Mucosa of descending colon (tissue), 3 donors: ENCODE measurements around the gene ZNG1A. TPM values are rescaled to one million over a fixed set of nuclear protein-coding genes. Genes with fewer than 3 reads are reported as not detected.
A peak's percentile ranks its signal among the peaks of the same experiment; 100 is the strongest.
"Not testable (repeated sequence)": the region's sequence is repeated elsewhere in the genome, so short reads cannot be mapped to it uniquely, and the experiment has no call there.

Experiments
- ATAC-seq: fragments of 200-7000 bp; cut with Tn5 transposase; one replicate; pipeline ENCODE4 v1.9.1; 2020; ENCODE audit warnings: mild to moderate bottlenecking, moderate library complexity
- DNase-seq, 3 donors: peaks; one replicate each; pipeline ENCODE4 v3.0.0-alpha.2; 2020
- H3K36me3 ChIP-seq: fragments of 200-600 bp; one replicate; pipeline ENCODE4 v1.8.0; 2021; ENCODE audit warnings: low read depth, mild to moderate bottlenecking
- H3K4me1 ChIP-seq: fragments of 200-600 bp; one replicate; pipeline ENCODE4 v1.8.0; 2021; ENCODE audit warnings: low read depth, mild to moderate bottlenecking
- H3K4me3 ChIP-seq: fragments of 200-600 bp; one replicate; pipeline ENCODE4 v1.8.0; 2021; ENCODE audit warnings: mild to moderate bottlenecking
- H3K9me3 ChIP-seq: fragments of 200-600 bp; one replicate; pipeline ENCODE4 v1.8.0; 2021; ENCODE audit warnings: mild to moderate bottlenecking
- intact Hi-C, 2 donors: fragments of 100-400 bp; cut with DNase I in 1 of 2; cut with micrococcal nuclease in 1 of 2; formaldehyde crosslinking; loops; one replicate each; pipeline versions ENCODE4 v1.11.0 to v1.11.1; 2022; cut with DNase I, micrococcal nuclease
- total RNA-seq, 3 donors: library from RNA; stranded (reverse); fragmentation: NEBNext Ultra II Directional in 2 of 3; extraction: Animal tissue kit (Norgen Biotek cat#: 25700) in 2 of 3; gene quantifications; one replicate each; pipeline versions ENCODE4 v1.2.1 to v1.2.4, GENCODE V29; 2021 to 2023
- donor health status: DM: no; HTN: no; CAD: no; lungs with moderate emphysema.
- donor health status: DM: no; HTN: no; CAD: no.
- donor health status: DM: no; HTN: yes; CAD: no.

ZNG1A gene
- total RNA-seq, 3 donors from 2014 or later, result 25.2 to 36.0 (median 33.3) TPM

DNA sequence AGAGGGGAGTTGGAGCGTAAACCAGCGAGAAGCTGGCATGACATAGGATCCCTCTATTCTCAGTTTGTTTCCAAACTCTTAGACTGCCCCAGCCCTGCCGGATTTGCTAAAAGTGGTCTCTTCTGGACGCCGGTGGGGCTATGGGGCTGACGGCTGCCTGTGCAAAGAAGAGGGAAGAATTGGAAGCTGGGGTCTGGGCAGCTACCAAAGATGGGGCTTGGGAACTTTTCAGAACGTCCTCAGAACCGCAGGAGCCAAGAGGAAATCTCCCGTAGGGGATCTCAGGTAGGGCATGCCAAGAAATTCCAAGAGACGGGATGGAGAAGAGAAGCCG, 63.8 kb downstream of the ZNG1A start:
- ATAC-seq, H3K4me3 ChIP-seq, DNase-seq, H3K9me3 ChIP-seq, H3K36me3 ChIP-seq, intact Hi-C loops: not testable (repeated sequence)
- peaks cover 17% of the 10 kb centered on the region for H3K4me1 ChIP-seq

DNA sequence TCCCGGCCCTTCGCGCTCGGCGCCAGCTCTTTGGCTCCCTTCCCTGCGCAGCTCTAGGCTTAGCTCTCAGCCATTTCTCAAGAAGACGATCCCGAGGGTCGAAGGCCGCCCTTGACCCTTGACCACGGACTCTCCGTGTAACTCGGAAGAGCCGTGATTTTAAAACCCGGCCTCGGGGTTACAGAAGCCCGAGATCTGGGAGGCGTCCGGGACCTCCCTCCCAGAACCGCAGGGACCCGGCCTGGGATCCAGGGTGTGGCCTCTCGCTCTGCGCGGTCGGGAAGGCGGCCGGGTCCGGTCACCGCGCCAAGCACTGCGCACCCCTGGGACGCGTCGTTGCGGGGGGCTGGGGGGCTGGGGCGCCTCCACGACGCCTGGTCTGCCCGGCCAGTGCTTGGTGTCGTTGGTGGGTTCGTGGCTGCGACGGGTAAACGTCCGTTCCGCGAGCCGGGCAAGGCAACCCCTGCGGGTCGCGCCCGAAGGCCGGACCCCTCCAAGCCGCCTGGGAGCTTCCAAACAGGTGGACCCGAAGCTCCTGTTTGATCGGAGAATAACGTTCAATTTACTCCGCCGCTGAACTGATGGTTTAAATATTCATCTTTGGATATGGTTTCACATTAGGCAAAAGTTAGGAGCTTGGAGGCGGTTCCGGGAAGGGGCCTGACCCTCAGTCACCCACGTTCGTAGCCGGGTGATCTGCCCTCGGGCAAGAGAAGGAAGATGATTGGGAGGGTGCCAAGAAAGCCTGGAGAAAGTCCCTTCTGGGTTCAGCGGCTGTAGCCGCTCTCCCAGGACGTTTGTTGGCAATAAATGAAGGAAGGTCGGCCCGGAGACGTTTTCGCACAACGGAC, 64.4 kb downstream of the ZNG1A start:
- peak; percentile 59 for ATAC-seq

DNA sequence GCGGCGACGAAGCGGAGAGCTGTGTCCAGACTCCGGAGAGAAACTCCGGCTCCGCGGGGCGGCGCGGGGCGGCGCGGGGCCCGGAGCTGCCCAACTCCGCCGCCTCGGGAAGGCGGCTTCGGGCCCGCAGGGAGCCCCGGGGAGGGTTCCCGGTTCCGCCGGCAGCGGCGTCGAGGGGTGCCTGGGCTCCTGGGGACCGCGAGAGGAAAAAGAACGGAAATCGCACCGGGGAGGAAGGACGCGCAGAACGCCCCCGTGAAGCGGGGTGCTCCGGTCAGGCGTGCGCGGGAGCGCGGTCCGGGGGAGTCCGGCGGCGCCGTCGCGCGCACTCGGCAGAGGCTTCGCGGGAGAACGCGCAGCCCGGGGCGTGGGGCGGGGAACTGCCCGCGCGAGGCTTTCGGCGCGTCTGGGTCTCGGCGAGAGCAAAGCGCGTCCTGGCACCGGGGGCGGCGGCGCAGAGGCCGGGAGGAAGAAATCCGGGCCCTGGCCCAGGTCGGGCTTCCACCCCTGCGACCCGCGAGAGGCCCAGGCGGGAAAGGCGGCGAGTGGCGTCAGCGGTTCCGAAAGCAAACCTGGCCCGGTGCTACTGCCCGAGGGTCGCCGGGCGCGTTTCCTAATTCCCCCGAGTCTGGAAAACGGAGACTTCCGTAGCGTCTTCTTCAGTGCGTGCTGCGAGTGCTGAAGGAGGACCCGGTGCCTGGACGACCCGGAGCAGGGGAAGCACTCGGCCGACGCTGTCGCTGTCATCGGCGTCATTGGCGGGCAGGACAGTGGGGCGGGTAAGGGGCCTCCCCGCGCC, 65.2 kb downstream of the ZNG1A start:
- peak in 2 of 3 donors; percentile 28 to 49 for DNase-seq
- peak; percentile 69 for ATAC-seq
- H3K4me3 ChIP-seq, H3K9me3 ChIP-seq, intact Hi-C loops, H3K36me3 ChIP-seq: not testable (repeated sequence)
- H3K4me1 ChIP-seq, result peaks cover 17% of the 10 kb centered on the region

More for the DNA sequence above, 64.4 kb downstream of the ZNG1A start:
- H3K9me3 ChIP-seq, H3K36me3 ChIP-seq, H3K4me3 ChIP-seq, intact Hi-C loops: not testable (repeated sequence)
- H3K4me1 ChIP-seq, result peaks cover 17% of the 10 kb centered on the region
- DNase-seq, result peak in 1 of 3 donors; percentile 38

DNA sequence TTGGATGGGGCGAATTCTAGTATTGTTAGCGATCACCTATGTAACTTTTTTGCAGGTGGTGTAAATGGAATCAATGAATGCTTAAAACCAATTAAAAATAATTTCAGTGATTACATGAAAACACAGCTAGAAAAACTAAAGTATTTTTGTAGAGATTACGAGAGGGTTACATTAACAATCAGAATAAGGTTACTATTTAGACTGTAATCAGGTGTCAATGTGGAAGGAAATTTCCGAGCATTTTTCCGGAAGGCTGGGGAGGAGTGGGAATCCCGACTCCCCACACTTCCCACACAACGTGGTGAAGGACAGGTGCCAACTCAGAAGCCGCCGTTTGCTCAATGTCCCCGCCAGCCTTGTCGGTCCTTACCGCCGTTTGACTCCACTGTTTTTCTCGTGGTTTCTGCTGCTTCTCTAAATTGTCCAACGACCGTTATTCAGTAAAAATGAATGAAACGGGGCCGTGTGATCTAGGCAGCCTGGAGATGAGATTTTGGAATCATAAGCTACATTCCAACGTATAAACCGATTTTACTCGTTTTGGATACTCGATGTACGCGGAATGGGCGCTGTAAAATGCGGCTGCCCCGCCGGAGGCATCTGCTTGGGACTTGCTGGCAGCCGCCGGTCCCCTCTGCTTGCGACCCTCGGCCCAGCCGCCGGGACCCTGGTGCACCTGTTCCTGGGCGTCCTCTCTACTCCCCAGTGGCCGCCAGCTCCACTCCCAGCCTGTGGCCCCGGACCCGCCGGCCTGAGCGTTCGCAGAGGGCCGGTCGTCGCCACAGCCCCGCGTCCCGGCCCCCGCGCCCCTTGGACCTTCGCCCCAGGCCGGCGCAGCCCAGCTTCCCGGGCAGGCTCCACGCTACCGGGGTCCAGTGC, 66.0 kb downstream of the ZNG1A start:
- H3K4me3 ChIP-seq, intact Hi-C loops, DNase-seq, H3K9me3 ChIP-seq, ATAC-seq, H3K36me3 ChIP-seq: not testable (repeated sequence)
- H3K4me1 ChIP-seq, result peaks cover 17% of the 10 kb centered on the region

DNA sequence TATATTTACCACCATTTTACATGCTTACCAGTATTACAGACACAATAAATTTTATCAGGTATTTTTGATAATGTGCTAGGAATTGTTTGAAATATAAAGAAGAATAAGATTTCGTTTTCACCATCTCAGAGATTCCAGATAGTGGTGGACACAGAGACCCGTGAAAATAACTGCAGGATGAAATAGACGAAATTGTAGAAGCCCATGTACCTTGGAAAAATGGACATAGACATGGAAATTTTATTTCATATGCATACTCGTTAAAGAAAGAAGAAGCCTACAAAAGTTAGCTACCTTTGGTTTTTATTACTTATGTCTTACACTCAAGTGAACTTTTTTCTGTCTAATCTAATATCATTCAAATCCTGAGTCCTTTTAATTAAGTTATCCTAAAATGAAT, 68.2 kb downstream of the ZNG1A start:
- intact Hi-C loops, DNase-seq, H3K9me3 ChIP-seq, H3K4me3 ChIP-seq, H3K36me3 ChIP-seq, ATAC-seq: not testable (repeated sequence)
- peaks cover 17% of the 10 kb centered on the region for H3K4me1 ChIP-seq

DNA sequence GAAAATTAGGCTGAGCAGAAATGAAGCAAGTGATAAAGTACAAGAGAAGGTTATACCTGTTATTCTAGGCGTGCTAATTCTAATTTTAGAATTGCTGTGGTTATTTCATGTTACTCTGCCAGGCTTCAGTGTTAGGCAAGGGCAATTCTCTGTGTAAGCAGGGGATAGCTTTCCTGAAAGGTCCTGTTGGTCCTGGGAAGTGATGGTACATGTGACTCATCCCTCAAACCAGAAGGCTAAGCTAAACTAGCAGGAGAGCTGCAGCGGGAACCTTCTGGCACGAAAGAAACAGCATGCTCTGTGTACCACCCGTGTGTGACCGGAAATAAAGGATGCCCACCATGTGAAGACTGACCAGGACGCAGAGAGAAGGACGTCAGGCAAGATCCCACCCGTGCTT, 69.3 kb downstream of the ZNG1A start:
- ATAC-seq, H3K4me3 ChIP-seq, DNase-seq, H3K36me3 ChIP-seq, intact Hi-C loops, H3K9me3 ChIP-seq: not testable (repeated sequence)
- H3K4me1 ChIP-seq, result peaks cover 14% of the 10 kb centered on the region

DNA sequence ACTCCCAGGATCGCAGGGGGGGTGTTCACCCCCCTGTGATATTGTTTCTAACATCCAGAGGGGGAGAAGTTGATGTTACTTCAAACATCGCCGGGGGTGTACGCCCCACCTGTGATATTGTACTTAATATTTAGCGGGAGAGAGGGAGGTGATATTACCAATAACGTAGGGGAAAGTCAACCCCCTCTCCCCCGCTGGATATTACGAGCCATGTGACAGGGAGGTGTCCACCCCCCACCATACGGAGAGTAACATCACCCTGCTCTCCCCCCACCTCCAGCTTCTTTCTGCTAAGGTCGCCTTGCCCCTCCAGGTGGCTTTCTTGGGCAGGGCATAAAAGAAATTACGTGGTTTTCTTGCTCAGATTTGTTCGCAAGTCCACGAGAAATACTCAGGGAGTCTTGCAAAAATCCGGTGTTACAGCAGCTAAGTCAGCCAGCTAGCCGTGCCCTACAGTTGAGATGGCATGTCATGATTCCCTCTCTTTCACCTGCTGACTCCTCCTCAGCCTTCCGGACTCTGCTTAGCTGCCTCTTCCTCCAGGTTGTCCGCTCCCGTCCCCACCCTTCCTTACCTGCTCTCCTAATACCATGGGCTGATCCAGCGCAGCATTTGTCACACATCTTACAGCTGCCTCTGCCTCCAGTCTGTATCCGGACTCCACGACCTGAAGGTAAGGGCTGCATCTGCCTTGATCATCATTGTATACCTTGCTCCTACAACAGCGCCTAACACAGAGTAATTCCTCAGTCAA, 69.9 kb downstream of the ZNG1A start:
- peak; percentile 15 for ATAC-seq
- intact Hi-C loops, H3K4me1 ChIP-seq, H3K9me3 ChIP-seq, DNase-seq, H3K36me3 ChIP-seq, H3K4me3 ChIP-seq: not testable (repeated sequence)

DNA sequence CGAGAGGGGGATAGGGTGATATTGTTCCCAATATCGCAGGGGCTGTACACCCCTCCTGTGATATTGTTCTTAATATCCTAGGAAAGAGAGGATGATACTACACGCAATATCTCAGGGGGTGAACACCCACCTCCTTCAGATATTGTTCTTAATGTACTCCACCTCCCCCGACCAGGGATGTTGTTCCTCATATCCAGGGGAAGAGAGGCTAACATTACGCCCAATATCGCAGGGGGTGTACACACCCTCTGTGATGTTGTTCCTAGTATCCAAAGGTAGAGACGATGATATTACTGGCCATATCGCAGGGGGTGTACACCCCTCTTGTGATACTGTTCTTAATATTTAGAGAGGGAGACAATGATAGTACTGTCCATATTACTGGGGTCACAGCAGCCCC, 72.9 kb downstream of the ZNG1A start:
- H3K36me3 ChIP-seq, H3K9me3 ChIP-seq, DNase-seq, ATAC-seq, H3K4me3 ChIP-seq, H3K4me1 ChIP-seq, intact Hi-C loops: not testable (repeated sequence)

DNA sequence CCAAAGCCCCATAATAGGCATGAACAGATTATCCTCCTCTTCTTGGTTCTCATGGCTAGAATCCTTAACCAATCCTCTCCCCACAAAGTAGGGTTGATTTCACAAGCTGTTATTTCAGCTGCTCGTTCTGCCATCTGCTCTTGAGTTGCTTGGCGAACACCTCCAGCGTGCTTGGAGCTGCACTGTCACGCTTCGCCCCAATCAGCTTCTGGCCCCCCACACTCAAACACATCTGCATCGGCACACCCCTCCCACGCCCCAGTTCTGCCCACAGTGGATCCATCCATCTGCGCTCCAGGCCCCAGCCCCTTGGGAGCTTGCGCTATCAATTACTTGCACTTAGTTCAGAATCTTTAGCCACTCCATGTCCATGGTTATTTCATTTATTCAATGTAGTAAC, 78.4 kb downstream of the ZNG1A start:
- H3K9me3 ChIP-seq, DNase-seq, intact Hi-C loops, ATAC-seq, H3K36me3 ChIP-seq, H3K4me3 ChIP-seq, H3K4me1 ChIP-seq: not testable (repeated sequence)

DNA sequence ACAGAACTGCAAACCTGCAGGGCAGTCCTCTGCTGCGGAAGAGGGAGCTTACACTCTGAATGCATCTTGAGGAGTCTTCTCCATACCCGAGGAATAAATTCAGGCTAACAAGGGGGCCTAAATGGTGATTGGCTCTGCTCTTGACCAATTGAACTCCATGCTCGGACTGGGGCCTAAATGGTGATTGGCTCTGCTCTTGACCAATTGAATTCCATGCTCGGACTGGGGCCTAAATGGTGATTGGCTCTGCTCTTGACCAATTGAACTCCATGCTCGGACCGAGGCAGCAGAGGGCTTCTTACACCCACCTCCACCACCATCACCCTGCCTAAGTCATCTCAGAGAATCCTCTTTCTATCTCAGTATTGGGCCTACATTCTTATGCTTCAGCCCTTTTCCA, 79.0 kb downstream of the ZNG1A start:
- not testable (repeated sequence) for ATAC-seq, H3K4me3 ChIP-seq, DNase-seq

DNA sequence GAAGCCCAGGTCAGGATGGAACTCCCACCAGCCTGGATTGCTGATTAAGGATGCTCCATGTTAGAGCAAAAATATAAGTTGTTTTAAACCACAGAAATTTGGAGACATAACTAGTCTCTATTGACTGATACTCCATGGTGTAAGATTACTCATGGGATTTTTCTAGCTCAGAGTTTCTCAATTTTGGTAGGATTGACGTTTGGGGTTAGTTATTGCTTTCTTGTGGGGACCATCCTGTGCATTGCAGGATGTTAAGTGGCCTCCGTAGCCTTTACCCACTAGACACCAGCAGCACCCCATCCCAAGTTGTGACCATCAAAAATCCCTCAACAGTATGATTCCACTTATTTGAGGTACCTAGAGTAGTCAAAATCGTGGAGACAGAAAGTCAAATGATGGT, 80.1 kb downstream of the ZNG1A start:
- H3K36me3 ChIP-seq, H3K4me3 ChIP-seq, ATAC-seq, intact Hi-C loops, DNase-seq, H3K4me1 ChIP-seq, H3K9me3 ChIP-seq: not testable (repeated sequence)

More for the DNA sequence above, 79.0 kb downstream of the ZNG1A start:
- H3K36me3 ChIP-seq, H3K9me3 ChIP-seq, H3K4me1 ChIP-seq, intact Hi-C loops: not testable (repeated sequence)

DNA sequence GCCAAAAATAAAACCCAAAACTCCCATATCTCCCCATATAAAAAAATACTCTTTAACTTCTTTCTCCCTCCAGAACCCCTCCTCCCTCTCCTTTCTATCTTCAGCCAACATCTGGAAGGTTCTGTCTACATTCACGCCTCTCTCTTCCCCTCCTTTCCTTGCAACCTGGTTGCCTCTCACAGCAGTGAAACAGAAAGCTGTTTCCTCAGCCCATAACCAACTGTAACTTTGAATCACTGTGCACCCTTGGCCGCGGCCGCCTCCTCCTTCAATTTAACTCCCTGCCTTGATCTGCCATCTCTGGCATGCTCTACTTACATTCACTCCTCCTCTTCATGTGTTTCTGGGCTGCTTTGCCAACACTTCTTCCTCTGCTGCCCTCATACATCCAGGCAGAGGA, 83.9 kb downstream of the ZNG1A start:
- ATAC-seq, intact Hi-C loops, H3K4me3 ChIP-seq, H3K36me3 ChIP-seq, H3K9me3 ChIP-seq, H3K4me1 ChIP-seq, DNase-seq: not testable (repeated sequence)

DNA sequence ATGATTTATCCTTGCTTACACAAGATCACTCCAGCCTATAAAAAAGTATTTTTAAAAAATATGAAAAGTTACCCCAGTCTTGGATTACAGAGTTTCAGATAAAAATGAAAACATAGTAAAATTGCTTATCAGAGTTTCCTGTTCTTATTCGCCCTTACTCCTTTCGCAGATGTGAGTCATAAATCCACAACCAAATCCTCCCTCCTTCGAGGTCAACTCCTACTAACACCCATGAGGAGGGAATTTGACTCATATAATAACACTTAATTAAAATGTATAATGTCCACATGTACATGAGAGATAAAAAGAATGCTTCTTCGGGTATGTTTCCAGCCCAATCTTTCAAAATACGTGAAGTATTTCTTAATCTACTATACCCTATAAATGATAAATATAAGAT, 84.5 kb downstream of the ZNG1A start:
- DNase-seq, H3K4me3 ChIP-seq, H3K9me3 ChIP-seq, intact Hi-C loops, H3K4me1 ChIP-seq, ATAC-seq, H3K36me3 ChIP-seq: not testable (repeated sequence)
